GM15510 (cell line): ENCODE measurements around the gene DGCR8.

Experiments
- POLR2A ChIP-seq: IDR thresholded peaks from 3 replicates; pipeline ENCODE4 v1.6.1; 2011; ENCODE audit warnings: borderline replicate concordance; ENCODE audit not compliant: insufficient read length; ENCODE audit errors: extremely low read depth

The DGCR8 gene

DNA sequence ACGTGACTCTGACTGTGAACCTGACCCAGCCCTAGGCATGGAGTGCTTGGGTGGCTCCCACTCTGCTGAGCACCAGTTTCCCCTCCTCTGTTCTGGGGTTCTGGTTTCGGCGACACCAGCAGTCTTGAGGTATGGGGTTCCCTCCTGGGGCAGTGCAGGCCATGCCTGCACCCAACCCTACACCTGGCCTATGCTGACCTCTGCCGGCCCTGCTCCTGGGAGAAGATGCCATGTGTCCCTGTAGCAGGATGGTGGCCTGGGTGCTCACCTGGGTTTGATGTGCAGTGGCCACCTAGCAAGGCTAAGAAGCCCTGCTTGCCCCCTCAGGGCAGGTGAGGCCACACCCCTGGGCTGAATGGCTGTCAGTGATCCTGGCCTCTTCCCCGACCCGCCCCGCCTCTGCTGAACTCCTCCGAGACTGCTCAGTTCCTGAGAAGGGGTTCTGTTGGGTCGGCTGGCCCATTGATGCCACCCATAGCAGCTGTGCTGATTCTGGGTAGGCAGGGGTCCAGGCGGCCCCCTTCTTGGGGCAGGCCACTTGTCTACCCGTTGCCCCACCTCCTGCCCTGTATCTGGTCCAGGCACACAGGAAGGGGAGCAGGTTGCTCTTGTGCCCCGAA lies 54.0 kb downstream of the DGCR8 start:
- no peak for TF ChIP-seq POLR2A

- TF ChIP-seq POLR2A = no peak
These were observed 55.2 kb downstream of the DGCR8 start for GRCh38 chr22:20135265-20135664.

DNA sequence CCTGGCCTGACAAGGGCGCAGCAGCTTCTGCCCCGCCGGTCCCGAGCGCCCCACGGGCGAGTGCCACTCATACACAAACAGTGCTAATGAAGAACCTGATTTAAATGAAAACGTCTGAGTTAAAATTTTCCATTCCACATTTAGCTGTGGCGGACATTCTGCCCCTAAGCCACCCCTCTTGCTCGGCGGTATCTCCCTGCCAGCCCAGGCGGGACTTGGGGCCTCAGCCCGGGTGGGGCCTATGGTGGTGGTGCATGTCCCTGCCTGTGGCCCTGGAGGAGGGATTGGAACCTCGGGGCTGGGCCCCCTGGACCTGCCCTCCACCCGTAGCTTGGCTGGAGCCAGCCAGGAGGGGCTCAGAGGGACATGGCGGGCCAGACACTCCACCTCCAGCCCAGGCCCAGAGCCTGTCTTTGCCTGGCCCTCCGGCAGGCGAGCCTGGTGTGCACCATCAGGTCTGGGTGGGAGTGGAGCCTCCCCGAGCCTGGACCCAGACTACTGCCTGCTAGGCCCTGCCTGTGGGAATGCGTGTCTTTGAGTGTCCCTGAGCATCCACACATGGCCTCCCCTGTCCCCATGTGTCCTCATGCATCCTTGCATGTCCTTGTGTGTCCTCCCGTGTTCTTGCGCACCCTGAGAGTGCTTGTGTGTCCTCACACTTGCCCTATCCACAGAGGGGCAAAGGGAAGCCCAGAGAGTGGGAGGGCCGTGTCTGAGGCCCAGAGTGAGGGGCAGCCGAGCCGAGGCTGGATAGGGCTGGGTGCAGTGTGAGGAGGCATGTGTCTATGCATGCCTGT lies 56.0 kb downstream of the DGCR8 start:
- no peak for TF ChIP-seq POLR2A

- TF ChIP-seq POLR2A = no peak
These were observed 56.5 kb downstream of the DGCR8 start for GRCh38 chr22:20136603-20136873.

GRCh38 chr22:20137113-20137512 lies 57.1 kb downstream of the DGCR8 start:
- TF ChIP-seq POLR2A = no peak

DNA sequence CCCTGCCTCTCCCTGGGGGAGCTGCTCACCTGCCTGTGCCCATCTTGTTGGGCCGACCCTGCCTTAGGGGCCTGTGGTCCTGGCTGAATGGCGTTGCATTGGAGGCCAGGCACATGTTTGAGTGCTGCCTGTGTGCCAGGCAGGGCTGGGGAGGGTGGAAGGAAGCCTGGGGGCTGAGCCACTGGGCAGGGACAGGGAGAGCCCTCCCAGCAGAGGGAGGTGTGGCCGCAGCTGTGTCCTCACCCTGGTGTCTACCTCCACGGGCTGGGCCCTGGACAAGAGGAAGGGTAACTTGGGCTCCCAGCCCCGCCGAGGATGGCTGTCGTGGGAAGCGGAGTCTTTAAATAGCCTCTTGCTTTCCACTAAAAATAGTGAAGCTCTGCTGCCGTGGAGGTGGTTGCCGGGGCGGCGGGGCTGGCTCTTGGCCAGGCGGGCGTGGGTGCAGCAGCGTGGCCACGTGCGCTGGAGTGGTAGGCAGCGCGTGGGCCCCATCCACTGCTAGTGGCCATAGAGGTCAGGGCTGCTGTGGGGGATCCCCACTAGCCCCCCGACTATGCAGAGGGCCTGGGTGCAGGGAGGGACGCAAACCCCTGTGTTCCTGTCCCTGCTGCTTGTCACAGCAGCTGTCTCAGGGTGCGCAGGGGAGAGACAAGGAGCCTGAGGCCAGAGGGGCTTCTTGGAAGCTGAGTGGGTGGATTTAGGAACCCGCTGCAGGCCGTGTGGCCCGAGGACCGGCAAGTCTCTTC lies 57.8 kb downstream of the DGCR8 start:
- no peak for TF ChIP-seq POLR2A

- TF ChIP-seq POLR2A = no peak
These were observed 58.3 kb downstream of the DGCR8 start for GRCh38 chr22:20138417-20138738.

- no peak for TF ChIP-seq POLR2A
These were observed 58.8 kb downstream of the DGCR8 start for GRCh38 chr22:20138868-20139267.

GRCh38 chr22:20139391-20140106 lies 59.5 kb downstream of the DGCR8 start:
- no peak for TF ChIP-seq POLR2A

- TF ChIP-seq POLR2A = no peak
These were observed 60.0 kb downstream of the DGCR8 start for GRCh38 chr22:20140107-20140445.

- TF ChIP-seq POLR2A = no peak
These were observed 60.5 kb downstream of the DGCR8 start for GRCh38 chr22:20140521-20140964.

- TF ChIP-seq POLR2A = no peak
These were observed 61.4 kb downstream of the DGCR8 start for GRCh38 chr22:20141186-20142077.

DNA sequence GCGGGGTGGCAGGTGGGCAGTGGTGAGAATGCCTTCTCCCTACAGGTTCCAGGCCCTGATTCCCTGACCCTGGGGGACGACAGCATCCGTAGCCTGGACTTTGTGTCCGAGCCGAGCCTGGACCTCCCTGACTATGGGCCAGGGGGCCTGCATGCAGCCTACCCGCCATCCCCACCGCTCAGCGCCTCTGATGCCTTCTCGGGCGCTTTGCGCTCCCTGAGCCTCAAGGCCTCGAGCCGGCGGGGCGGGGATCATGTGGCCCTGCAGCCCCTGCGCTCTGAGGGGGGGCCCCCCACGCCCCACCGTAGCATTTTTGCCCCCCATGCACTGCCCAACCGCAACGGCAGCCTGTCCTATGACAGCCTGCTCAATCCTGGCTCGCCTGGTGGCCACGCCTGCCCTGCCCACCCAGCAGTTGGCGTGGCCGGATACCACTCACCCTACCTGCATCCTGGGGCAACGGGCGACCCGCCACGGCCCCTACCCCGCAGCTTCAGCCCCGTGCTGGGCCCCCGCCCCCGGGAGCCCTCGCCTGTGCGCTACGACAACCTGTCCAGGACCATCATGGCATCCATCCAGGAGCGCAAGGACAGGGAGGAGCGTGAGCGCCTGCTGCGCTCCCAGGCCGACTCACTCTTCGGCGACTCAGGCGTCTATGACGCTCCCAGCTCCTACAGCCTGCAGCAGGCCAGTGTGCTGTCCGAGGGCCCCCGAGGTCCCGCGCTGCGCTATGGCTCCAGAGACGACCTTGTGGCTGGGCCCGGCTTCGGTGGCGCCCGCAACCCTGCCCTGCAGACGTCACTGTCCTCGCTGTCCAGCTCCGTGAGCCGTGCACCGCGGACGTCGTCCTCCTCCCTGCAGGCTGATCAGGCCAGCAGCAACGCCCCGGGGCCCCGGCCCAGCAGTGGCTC lies 62.9 kb downstream of the DGCR8 start:
- no peak for TF ChIP-seq POLR2A
